Right lobe of liver (tissue), 6 donors: ENCODE results near the gene SCAMP2. TPM values are rescaled to one million over a fixed set of nuclear protein-coding genes. Genes with fewer than 3 reads are reported as not detected.

Experiments
- ATAC-seq, 4 donors: fragments of 200-7000 bp; cut with Tn5 transposase; one replicate each; pipeline ENCODE4 v1.9.1; 2020; ENCODE audit warnings: mild to moderate bottlenecking in 4 of 4, moderate library complexity in 4 of 4
- DNase-seq, 3 donors: peaks; one replicate each; pipeline ENCODE4 v3.0.0-alpha.2; 2020
- H3K27ac ChIP-seq, 3 donors: fragments of 200-600 bp; one replicate each; pipeline ENCODE4 v1.8.0; 2022
- H3K27me3 ChIP-seq, 2 donors: fragments of 200-600 bp; one replicate each; pipeline ENCODE4 v1.8.0; 2022
- H3K36me3 ChIP-seq, 4 donors: fragments of 200-600 bp; sonication (generic) in 1 of 4; one replicate each; pipeline versions ENCODE4 v1.5.1 to v1.8.0; 2017 to 2022; ENCODE audit warnings: control low read depth in 1 of 4
- H3K4me1 ChIP-seq, 4 donors: fragments of 200-600 bp; sonication (generic) in 1 of 4; one replicate each; pipeline versions ENCODE4 v1.5.1 to v1.8.0; 2017 to 2022; ENCODE audit warnings: control low read depth in 1 of 4
- H3K4me3 ChIP-seq, 3 donors: fragments of 200-600 bp; one replicate each; pipeline ENCODE4 v1.8.0; 2022
- H3K9me3 ChIP-seq, 4 donors: fragments of 200-600 bp; sonication (generic) in 1 of 4; one replicate each; pipeline versions ENCODE4 v1.5.1 to v1.8.0; 2017 to 2022; ENCODE audit warnings: control low read depth in 1 of 4
- CTCF ChIP-seq, 4 donors: fragments of 200-600 bp in 3 of 4; fragments of 450-650 bp in 1 of 4; IDR thresholded peaks; one replicate each; pipeline versions ENCODE4 v1.5.1 to v1.8.0; 2016 to 2022; ENCODE audit warnings: antibody characterized with exemption in 4 of 4, mild to moderate bottlenecking in 2 of 4
- POLR2A ChIP-seq: fragments of 450-650 bp; IDR thresholded peaks from one replicate; pipeline ENCODE4 v1.6.1; 2017; ENCODE audit warnings: antibody characterized with exemption, mild to moderate bottlenecking
- WGBS: methylation state at CpG from one replicate; pipeline ENCODE4 v1.1.6; 2018; ENCODE audit warnings: low coverage, low lambda C conversion rate; ENCODE audit not compliant: insufficient coverage; ENCODE audit errors: missing lambda C conversion rate; 5-methylcytosine and 5-hydroxymethylcytosine counted together
- intact Hi-C, 2 donors: fragments of 100-400 bp; cut with DNase I; formaldehyde crosslinking; loops; one replicate each; pipeline versions ENCODE4 v1.11.2 to v1.14.1; 2022
- total RNA-seq, 6 experiments: library from RNA; depleted of rRNA in 2 of 6; stranded (reverse); fragments of >200 nt in 2 of 6; fragmentation: NEBNext Ultra II Directional in 3 of 6; extraction: Animal tissue kit (Norgen Biotek cat#: 25700) in 3 of 6; gene quantifications; one replicate each; pipeline versions ENCODE4 v1.1.0 to v1.2.4, GENCODE V29; 2016 to 2023
- donor health status: DM: no; HTN: yes; CAD: no.
- donor health status: DM: no; HTN: no; CAD: no.
- donor health status: DM: no; HTN: no; CAD: no.
- donor health status: DM: no; HTN: yes; CAD: no.
- donor health status: DM: no; HTN: yes; CAD: no.

Gene SCAMP2
- total RNA-seq, 6 experiments from 2014 or later, result 33.9 to 45.9 (median 41.7) TPM

GRCh38 chr15:74828835-74829234 is 44.3 kb downstream of the SCAMP2 start:
- no peaks in the 10 kb centered on the region for H3K36me3 ChIP-seq
- no peak for TF ChIP-seq CTCF (IDR thresholded peaks at IDR 0.05)
- TF ChIP-seq POLR2A, result no peak
- H3K4me3 ChIP-seq, result no peak overlapping the region
- DNase-seq, result no peak
- no peak overlapping the region for H3K27ac ChIP-seq
- H3K4me1 ChIP-seq, result no peaks in the 10 kb centered on the region
- WGBS, result 74% methylated on average over 3 of the region's 6 CpGs
- ATAC-seq, result no peak
- H3K27me3 ChIP-seq, result peaks cover 0 to 7% of the 10 kb centered on the region in 2 donors
- intact Hi-C loops, result no loop called here
- no peaks in the 10 kb centered on the region for H3K9me3 ChIP-seq

- H3K27ac ChIP-seq, result no peak overlapping the region
- no peaks in the 10 kb centered on the region for H3K36me3 ChIP-seq
- intact Hi-C loops, result no loop called here
- ATAC-seq, result no peak
- no peak for DNase-seq
- WGBS, result 54% methylated on average over 4 of the region's 5 CpGs
- H3K4me1 ChIP-seq, result no peaks in the 10 kb centered on the region
- H3K9me3 ChIP-seq, result no peaks in the 10 kb centered on the region
- TF ChIP-seq CTCF (IDR thresholded peaks at IDR 0.05) (no peak), POLR2A (no peak)
- no peak overlapping the region for H3K4me3 ChIP-seq
- H3K27me3 ChIP-seq, result peaks cover 0 to 7% of the 10 kb centered on the region in 2 donors
Observed at GRCh38 chr15:74827614-74828013, 45.6 kb downstream of the SCAMP2 start.

GRCh38 chr15:74826921-74827320 is 46.2 kb downstream of the SCAMP2 start:
- no peak for DNase-seq
- TF ChIP-seq POLR2A (no peak), CTCF (IDR thresholded peaks at IDR 0.05) (no peak)
- H3K36me3 ChIP-seq, result no peaks in the 10 kb centered on the region
- intact Hi-C loops, result no loop called here
- peaks cover 0 to 7% of the 10 kb centered on the region in 2 donors for H3K27me3 ChIP-seq
- 17% methylated on average over 14 of the region's 21 CpGs for WGBS
- no peaks in the 10 kb centered on the region for H3K9me3 ChIP-seq
- H3K4me1 ChIP-seq, result no peaks in the 10 kb centered on the region
- H3K27ac ChIP-seq, result no peak overlapping the region
- no peak for ATAC-seq
- no peak overlapping the region for H3K4me3 ChIP-seq

- Histone ChIP-seq H3K27ac (no peak within 1 kb of the TSS), H3K27me3 (peaks cover 0 to 7% of the 10 kb centered on the region in 2 donors), H3K4me3 (no peak within 1 kb of the TSS), H3K9me3 (no peaks in the 10 kb centered on the region), H3K4me1 (no peaks in the 10 kb centered on the region), H3K36me3 (no peaks in the 10 kb centered on the region)
- no peak for DNase-seq
- ATAC-seq, result peak; percentile 41 to 80 (median 60)
- TF ChIP-seq POLR2A, result no peak
- TF ChIP-seq CTCF (IDR thresholded peaks at IDR 0.05), result no peak
- intact Hi-C loops, result no loop called here
- 20% methylated on average over 1 of the region's 44 CpGs for WGBS
Observed at GRCh38 chr15:74826364-74826819, 46.8 kb downstream of the SCAMP2 start, which contains the start of gene CPLX3. Gene CPLX3, plus strand, starts transcription at chr15:74826627. Its CDS starts 77 bp downstream, at chr15:74826704.

GRCh38 chr15:74825866-74826265 is 47.3 kb downstream of the SCAMP2 start:
- no peak overlapping the region for H3K27ac ChIP-seq
- no peak for ATAC-seq
- H3K36me3 ChIP-seq, result no peaks in the 10 kb centered on the region
- H3K9me3 ChIP-seq, result no peaks in the 10 kb centered on the region
- TF ChIP-seq CTCF (IDR thresholded peaks at IDR 0.05), result no peak
- no peak for TF ChIP-seq POLR2A
- DNase-seq, result no peak
- H3K27me3 ChIP-seq, result peaks cover 0 to 7% of the 10 kb centered on the region in 2 donors
- H3K4me3 ChIP-seq, result no peak overlapping the region
- WGBS, result 40% methylated on average over 1 of the region's 10 CpGs
- intact Hi-C loops, result no loop called here
- no peaks in the 10 kb centered on the region for H3K4me1 ChIP-seq
